ENCODE data around the gene ESPNL. TPM values are rescaled to one million over a fixed set of nuclear protein-coding genes. Genes with fewer than 3 reads are reported as not detected.

Gene ESPNL
- total RNA-seq, 4 donors from 2014 or later, result 0.44 to 2.1 TPM; not detected in 2

- TF ChIP-seq POLR2A (IDR thresholded peaks at IDR 0.05), result no peak
- TF ChIP-seq CTCF (IDR thresholded peaks at IDR 0.05), result no peak
- peaks cover 0 to 37% (median 10%) of the 10 kb centered on the region in 4 donors for H3K4me1 ChIP-seq
- H3K27me3 ChIP-seq, result peaks cover 0 to 55% of the 10 kb centered on the region in 2 donors
- H3K9me3 ChIP-seq, result no peaks in the 10 kb centered on the region
- H3K4me3 ChIP-seq, result no peak overlapping the region
- DNase-seq (ENCODE audit: low spot score in 2 of 2), result no peak
- H3K27ac ChIP-seq, result no peak overlapping the region
- 88 to 93% methylated on average over 17 of the region's 21 CpGs for WGBS, 2 donors
- H3K36me3 ChIP-seq, result peaks cover 0 to 2% (median 0%) of the 10 kb centered on the region in 3 donors
Observed at GRCh38 chr2:238161291-238162051, 61.3 kb downstream of the ESPNL start.

- DNase-seq (ENCODE audit: low spot score in 2 of 2), result no peak
Observed at GRCh38 chr2:238162251-238162845, 62.2 kb downstream of the ESPNL start.

DNA sequence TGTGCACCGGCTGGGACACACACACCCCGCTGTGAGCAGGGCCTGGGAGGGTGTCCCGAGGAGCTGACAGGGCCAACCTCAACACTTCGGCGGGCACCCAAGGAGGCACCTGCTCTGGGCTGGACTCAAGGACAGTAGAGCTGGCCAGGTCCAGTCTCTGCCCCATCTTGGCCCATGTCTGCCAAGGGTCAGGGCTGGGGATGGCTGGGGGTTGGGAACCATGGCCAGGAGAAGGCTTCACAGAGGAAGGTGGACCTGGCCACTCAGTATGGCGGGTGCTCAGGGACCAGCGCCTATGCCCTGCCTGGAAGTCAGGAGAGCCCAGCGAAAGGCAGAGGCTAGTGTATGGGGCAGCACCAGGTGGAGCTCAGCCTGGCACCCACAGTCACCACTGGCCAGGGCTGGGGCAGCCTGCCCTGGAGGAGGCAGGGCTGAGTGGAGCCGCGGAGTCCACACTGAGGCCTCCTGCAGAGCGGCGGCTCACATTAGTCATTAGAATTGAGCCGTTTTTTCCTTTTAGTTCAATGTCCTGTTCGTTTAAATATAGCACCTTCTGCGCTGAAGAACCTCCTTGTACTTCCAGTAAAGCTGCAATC lies 62.8 kb downstream of the ESPNL start:
- H3K27ac ChIP-seq, result no peak overlapping the region
- H3K4me3 ChIP-seq, result no peak overlapping the region
- H3K36me3 ChIP-seq, result peaks cover 0 to 17% (median 0%) of the 10 kb centered on the region in 3 donors
- DNase-seq (ENCODE audit: low spot score in 2 of 2), result no peak
- 64 to 74% methylated on average over 10 to 14 of the region's 15 CpGs for WGBS, 2 donors
- peaks cover 0 to 40% (median 10%) of the 10 kb centered on the region in 4 donors for H3K4me1 ChIP-seq
- H3K27me3 ChIP-seq, result peaks cover 0 to 53% of the 10 kb centered on the region in 2 donors
- no peaks in the 10 kb centered on the region for H3K9me3 ChIP-seq
- TF ChIP-seq EP300 (IDR thresholded peaks at IDR 0.05), result no peak
- no peak for TF ChIP-seq POLR2A (IDR thresholded peaks at IDR 0.05)
- TF ChIP-seq CTCF (IDR thresholded peaks at IDR 0.05), result no peak

More at GRCh38 chr2:238162251-238162845, 62.2 kb downstream of the ESPNL start:
- H3K27me3 ChIP-seq, result peaks cover 0 to 55% of the 10 kb centered on the region in 2 donors
- peaks cover 0 to 40% (median 10%) of the 10 kb centered on the region in 4 donors for H3K4me1 ChIP-seq
- 83 to 96% methylated on average over 8 to 12 of the region's 14 CpGs for whole genome bisulfite sequencing, 2 donors
- no peak overlapping the region for H3K27ac ChIP-seq
- TF ChIP-seq POLR2A (IDR thresholded peaks at IDR 0.05), result no peak
- no peak for TF ChIP-seq CTCF (IDR thresholded peaks at IDR 0.05)
- TF ChIP-seq EP300 (IDR thresholded peaks at IDR 0.05), result no peak
- H3K36me3 ChIP-seq, result peaks cover 0 to 11% (median 0%) of the 10 kb centered on the region in 3 donors
- H3K9me3 ChIP-seq, result no peaks in the 10 kb centered on the region
- H3K4me3 ChIP-seq, result no peak overlapping the region

DNA sequence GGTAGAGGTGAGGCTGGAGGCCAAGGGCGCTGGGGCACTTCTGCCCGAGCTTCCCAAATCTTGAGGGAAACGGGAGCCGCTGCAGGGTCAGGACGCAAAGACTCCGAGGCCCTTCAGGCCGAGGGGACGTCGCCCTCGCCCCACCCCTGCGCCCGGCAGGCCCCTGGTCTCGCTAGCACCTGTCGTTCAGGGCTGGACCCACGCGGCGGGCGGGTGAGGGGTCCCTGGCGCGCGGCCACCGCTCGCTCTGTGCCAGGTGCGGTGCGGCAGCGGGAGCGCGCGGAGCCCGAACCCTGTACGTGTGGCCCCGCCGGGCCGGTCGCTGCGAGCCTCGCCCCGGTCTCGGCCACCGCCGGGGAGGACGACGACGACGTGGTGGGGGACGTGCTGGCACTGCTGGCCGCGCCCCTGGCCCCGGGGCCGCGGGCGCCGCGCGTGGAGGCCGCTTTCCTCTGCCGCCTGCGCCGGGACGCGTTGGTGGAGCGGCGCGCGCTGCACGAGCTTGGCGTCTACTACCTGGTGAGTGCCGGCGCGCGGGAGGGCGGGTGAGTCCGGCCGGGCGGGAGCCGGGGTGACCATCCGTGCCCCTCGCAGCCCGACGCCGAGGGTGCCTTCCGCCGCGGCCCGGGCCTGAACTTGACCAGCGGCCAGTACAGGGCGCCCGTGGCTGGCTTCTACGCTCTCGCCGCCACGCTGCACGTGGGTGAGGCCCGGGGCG lies 63.5 kb downstream of the ESPNL start:
- Histone ChIP-seq H3K9me3 (no peaks in the 10 kb centered on the region), H3K27ac (no peak overlapping the region), H3K4me1 (peaks cover 0 to 33% (median 8%) of the 10 kb centered on the region in 4 donors), H3K4me3 (no peak overlapping the region), H3K27me3 (peaks cover 0 to 46% of the 10 kb centered on the region in 2 donors), H3K36me3 (peaks cover 0 to 24% (median 0%) of the 10 kb centered on the region in 3 donors)
- TF ChIP-seq EP300 (IDR thresholded peaks at IDR 0.05) (no peak), CTCF (IDR thresholded peaks at IDR 0.05) (no peak), POLR2A (IDR thresholded peaks at IDR 0.05) (no peak)
- WGBS, 2 donors, result 4 to 15% methylated on average over 48 to 49 of the region's 95 CpGs
- DNase-seq (ENCODE audit: low spot score in 2 of 2), result no peak

Measured in tibial nerve (tissue), 4 donors.